MM.1S (cell line): ENCODE results near the gene UST.
"Not testable (repeated sequence)": the region's sequence is repeated elsewhere in the genome, so short reads cannot be mapped to it uniquely, and the experiment has no call there.

Source experiments
- DNase-seq: peaks from one replicate; pipeline ENCODE4 v3.0.0-alpha.2; 2015
- H2AFZ ChIP-seq: fragments of 300-600 bp; sonication (generic); 2 replicates; pipeline ENCODE4 v1.6.0; 2016; ENCODE audit warnings: antibody characterized with exemption, low read length
- H3F3A ChIP-seq: fragments of 300-600 bp; sonication (generic); 2 replicates; pipeline ENCODE4 v1.6.1; 2016; ENCODE audit warnings: mild to moderate bottlenecking, antibody characterized with exemption, low read length, moderate library complexity, mixed read lengths; ENCODE audit not compliant: insufficient read depth
- H3K27ac ChIP-seq: fragments of 300-600 bp; sonication (generic); 2 replicates; pipeline ENCODE4 v1.5.1; 2016; ENCODE audit warnings: mild to moderate bottlenecking, low read length
- H3K27me3 ChIP-seq: fragments of 300-600 bp; sonication (generic); replicated peaks from 2 replicates; pipeline ENCODE4 v1.6.0; 2016; ENCODE audit warnings: low read length; ENCODE audit not compliant: insufficient read depth
- H3K36me3 ChIP-seq: fragments of 300-600 bp; sonication (generic); replicated peaks from 2 replicates; pipeline ENCODE4 v1.6.1; 2016; ENCODE audit warnings: mild to moderate bottlenecking, low read length, mixed read lengths; ENCODE audit not compliant: insufficient read depth
- H3K4me1 ChIP-seq: fragments of 300-600 bp; sonication (generic); 2 replicates; pipeline ENCODE4 v1.6.1; 2016; ENCODE audit warnings: low read length, mixed read lengths
- H3K4me2 ChIP-seq: fragments of 300-600 bp; sonication (generic); 2 replicates; pipeline ENCODE4 v1.6.0; 2016; ENCODE audit warnings: low read depth, low read length
- H3K4me3 ChIP-seq: fragments of 300-600 bp; sonication (generic); 2 replicates; pipeline ENCODE4 v1.5.1; 2016; ENCODE audit warnings: low read length, mixed read lengths
- H3K79me2 ChIP-seq: fragments of 300-600 bp; sonication (generic); 2 replicates; pipeline ENCODE4 v1.6.1; 2016; ENCODE audit warnings: mixed run types, low read length, mixed read lengths
- H3K9ac ChIP-seq: fragments of 300-600 bp; sonication (generic); 2 replicates; pipeline ENCODE4 v1.6.1; 2016; ENCODE audit warnings: low read length, mixed read lengths
- H3K9me2 ChIP-seq: fragments of 300-600 bp; sonication (generic); replicated peaks from 2 replicates; pipeline ENCODE4 v1.6.1; 2016; ENCODE audit warnings: mild to moderate bottlenecking, low read length, mixed read lengths; ENCODE audit not compliant: insufficient read depth
- H3K9me3 ChIP-seq: fragments of 300-600 bp; sonication (generic); replicated peaks from 2 replicates; pipeline ENCODE4 v1.6.1; 2016; ENCODE audit warnings: mild to moderate bottlenecking, low read length, mixed read lengths; ENCODE audit not compliant: insufficient read depth
- H4K20me1 ChIP-seq: fragments of 300-600 bp; sonication (generic); 2 replicates; pipeline ENCODE4 v1.6.1; 2016; ENCODE audit warnings: mild to moderate bottlenecking, low read length, moderate library complexity, mixed read lengths; ENCODE audit not compliant: insufficient read depth
- EZH2 ChIP-seq: fragments of 300-600 bp; sonication (generic); optimal IDR thresholded peaks from 2 replicates; pipeline ENCODE3; 2017; ENCODE audit warnings: low read depth, mild to moderate bottlenecking, antibody characterized with exemption, low read length, mixed read lengths
- EZH2phosphoT487 ChIP-seq: fragments of 300-600 bp; sonication (generic); IDR thresholded peaks from 2 replicates; pipeline ENCODE4 v1.6.1; 2018; ENCODE audit warnings: antibody characterized with exemption, low read length
- TF ChIP-seq, protein P1 (sequence below): fragments of 300-600 bp; sonication (generic); IDR thresholded peaks from 2 replicates; pipeline ENCODE4 v1.5.1; 2016; ENCODE audit warnings: antibody characterized with exemption, low read length, mixed read lengths

The UST gene

DNA sequence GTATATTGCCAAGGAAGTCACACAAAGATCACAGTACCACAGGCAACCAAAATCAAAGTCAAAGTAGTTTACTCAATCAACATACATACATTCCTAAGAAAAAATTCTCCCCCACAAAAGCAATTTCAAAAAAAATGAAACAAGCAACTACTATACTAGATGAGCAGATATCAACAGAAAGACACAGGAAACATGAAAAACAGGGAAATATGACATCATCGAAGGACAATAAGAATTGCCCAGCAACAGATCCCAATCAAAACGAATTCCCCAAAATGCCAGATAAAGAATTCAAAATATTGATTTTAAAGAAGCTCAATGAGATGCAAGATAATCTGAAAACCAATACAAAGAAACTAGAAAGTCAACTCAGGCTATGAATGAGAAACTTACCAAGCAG lies 351.0 kb downstream of the UST start:
- Histone ChIP-seq H3K79me2 (no peaks in the 10 kb centered on the region), H4K20me1 (no peaks in the 10 kb centered on the region), H2AFZ (no peak overlapping the region), H3K4me1 (no peaks in the 10 kb centered on the region), H3K9me2 (no peaks in the 10 kb centered on the region), H3K27me3 (no peaks in the 10 kb centered on the region), H3K9me3 (no peaks in the 10 kb centered on the region), H3K4me3 (no peak overlapping the region), H3K4me2 (no peak overlapping the region), H3K36me3 (no peaks in the 10 kb centered on the region), H3K9ac (no peak overlapping the region), H3K27ac (no peak overlapping the region), H3F3A (no peaks in the 10 kb centered on the region)
- TF ChIP-seq, protein P1, sequence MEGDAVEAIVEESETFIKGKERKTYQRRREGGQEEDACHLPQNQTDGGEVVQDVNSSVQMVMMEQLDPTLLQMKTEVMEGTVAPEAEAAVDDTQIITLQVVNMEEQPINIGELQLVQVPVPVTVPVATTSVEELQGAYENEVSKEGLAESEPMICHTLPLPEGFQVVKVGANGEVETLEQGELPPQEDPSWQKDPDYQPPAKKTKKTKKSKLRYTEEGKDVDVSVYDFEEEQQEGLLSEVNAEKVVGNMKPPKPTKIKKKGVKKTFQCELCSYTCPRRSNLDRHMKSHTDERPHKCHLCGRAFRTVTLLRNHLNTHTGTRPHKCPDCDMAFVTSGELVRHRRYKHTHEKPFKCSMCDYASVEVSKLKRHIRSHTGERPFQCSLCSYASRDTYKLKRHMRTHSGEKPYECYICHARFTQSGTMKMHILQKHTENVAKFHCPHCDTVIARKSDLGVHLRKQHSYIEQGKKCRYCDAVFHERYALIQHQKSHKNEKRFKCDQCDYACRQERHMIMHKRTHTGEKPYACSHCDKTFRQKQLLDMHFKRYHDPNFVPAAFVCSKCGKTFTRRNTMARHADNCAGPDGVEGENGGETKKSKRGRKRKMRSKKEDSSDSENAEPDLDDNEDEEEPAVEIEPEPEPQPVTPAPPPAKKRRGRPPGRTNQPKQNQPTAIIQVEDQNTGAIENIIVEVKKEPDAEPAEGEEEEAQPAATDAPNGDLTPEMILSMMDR, result no peak
- no peak for TF ChIP-seq EZH2
- no peak for DNase-seq

DNA sequence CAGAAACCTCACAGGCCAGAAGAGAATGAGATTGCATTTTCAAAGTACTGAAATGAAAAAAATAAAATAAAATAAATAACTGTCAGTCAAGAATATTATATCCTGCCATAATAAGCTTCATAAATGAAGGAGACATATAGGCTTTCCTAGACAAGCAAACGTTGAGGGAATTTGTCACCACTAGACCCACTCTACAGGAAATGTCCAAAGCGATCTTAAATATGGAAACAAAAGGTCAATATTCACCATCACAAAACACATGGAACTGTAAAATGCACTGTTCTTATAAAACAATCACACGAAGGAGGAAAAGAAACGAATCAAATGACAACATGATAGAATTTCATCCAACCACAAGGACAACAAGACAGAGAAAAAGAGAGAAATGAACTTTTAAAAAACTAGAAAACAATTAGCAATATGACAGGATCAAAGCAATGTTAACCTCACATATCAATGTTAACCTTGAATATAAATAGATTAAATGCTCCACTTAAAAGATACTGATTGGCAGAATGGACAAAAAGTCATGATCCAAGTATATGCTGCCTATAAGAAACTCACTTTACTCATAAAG lies 352.0 kb downstream of the UST start:
- no peaks in the 10 kb centered on the region for H3K9me2 ChIP-seq
- no peak overlapping the region for H3K27ac ChIP-seq
- no peak overlapping the region for H3K9ac ChIP-seq
- H3K9me3 ChIP-seq, result no peaks in the 10 kb centered on the region
- no peak overlapping the region for H3K4me2 ChIP-seq
- H4K20me1 ChIP-seq, result no peaks in the 10 kb centered on the region
- no peaks in the 10 kb centered on the region for H3F3A ChIP-seq
- DNase-seq, result no peak
- H3K27me3 ChIP-seq, result no peaks in the 10 kb centered on the region
- no peak overlapping the region for H3K4me3 ChIP-seq
- TF ChIP-seq EZH2 (no peak), EZH2phosphoT487 (no peak)
- TF ChIP-seq, protein P1, result no peak
- no peak overlapping the region for H2AFZ ChIP-seq
- no peaks in the 10 kb centered on the region for H3K4me1 ChIP-seq
- no peaks in the 10 kb centered on the region for H3K79me2 ChIP-seq
- H3K36me3 ChIP-seq, result no peaks in the 10 kb centered on the region

DNA sequence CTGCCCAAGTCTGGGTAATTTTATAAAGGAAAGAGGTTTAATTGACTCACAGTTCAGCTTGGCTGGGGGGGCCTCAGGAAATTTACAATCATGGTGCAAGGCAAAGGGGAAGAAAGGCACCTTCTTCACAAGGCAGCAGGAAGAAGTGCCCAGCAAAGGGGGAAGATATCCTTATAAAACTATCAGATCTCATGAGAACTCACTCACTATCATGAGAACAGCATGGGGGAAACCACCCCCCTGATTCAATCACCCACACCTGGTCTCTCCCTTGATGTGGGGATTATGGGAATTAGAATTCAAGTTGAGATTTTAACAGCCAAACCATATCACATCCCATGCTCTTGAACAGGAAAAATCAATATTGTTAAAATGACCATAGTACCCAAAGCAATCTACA lies 355.5 kb downstream of the UST start:
- no peak overlapping the region for H3K4me2 ChIP-seq
- no peaks in the 10 kb centered on the region for H4K20me1 ChIP-seq
- H3K79me2 ChIP-seq, result no peaks in the 10 kb centered on the region
- no peaks in the 10 kb centered on the region for H3K4me1 ChIP-seq
- no peaks in the 10 kb centered on the region for H3K9me2 ChIP-seq
- H3F3A ChIP-seq, result no peaks in the 10 kb centered on the region
- no peaks in the 10 kb centered on the region for H3K9me3 ChIP-seq
- H3K4me3 ChIP-seq, result no peak overlapping the region
- TF ChIP-seq, protein P1, result no peak
- TF ChIP-seq EZH2, result no peak
- TF ChIP-seq EZH2phosphoT487, result no peak
- DNase-seq, result no peak
- H3K27me3 ChIP-seq, result no peaks in the 10 kb centered on the region
- H3K27ac ChIP-seq, result no peak overlapping the region
- no peaks in the 10 kb centered on the region for H3K36me3 ChIP-seq
- no peak overlapping the region for H2AFZ ChIP-seq
- no peak overlapping the region for H3K9ac ChIP-seq

DNA sequence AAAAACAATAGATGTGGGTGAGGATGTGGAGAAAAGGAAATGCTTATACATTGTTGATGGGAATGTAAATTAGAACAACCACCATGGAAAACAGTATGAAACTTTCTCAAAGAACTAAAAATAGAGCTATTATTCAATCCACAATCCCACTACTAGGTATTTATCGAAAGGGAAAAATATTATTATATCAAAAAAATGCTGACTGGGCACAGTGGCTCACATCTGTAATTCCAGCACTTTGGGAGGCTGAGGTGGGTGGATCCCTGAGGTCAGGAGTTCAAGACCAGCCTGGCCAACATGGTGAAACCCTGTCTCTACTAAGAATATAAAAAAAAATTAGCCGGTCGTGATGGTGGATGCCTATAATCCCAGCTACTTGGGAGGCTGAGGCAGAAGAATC lies 357.1 kb downstream of the UST start:
- H4K20me1 ChIP-seq, H3K4me1 ChIP-seq, H2AFZ ChIP-seq, H3K4me3 ChIP-seq, H3K36me3 ChIP-seq, H3K9ac ChIP-seq, H3K27me3 ChIP-seq, H3K9me3 ChIP-seq, H3K4me2 ChIP-seq, H3K79me2 ChIP-seq, DNase-seq, H3F3A ChIP-seq, H3K9me2 ChIP-seq, H3K27ac ChIP-seq: not testable (repeated sequence)
